ENCODE results near the gene CD40LG.

DNA sequence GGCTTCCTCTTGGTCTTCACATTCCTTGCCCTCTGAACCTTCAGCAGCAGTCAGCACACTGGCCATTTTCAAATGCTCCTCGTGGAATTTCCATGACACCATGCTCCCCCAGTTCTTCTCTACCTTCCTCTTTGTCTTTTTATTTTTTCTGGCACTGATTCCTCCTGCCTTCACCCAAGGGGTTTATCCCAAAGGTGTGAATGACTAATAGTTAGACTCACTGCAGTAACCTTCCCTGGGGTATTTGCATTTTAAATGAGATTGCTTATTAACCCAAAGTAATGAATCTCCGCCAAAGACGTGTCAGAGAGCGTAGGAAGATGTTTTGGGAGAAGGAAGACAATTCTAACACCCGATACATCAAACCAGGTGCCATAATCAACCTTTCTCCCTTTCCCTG lies 36.2 kb downstream of the CD40LG start:
- TF ChIP-seq, protein P1, sequence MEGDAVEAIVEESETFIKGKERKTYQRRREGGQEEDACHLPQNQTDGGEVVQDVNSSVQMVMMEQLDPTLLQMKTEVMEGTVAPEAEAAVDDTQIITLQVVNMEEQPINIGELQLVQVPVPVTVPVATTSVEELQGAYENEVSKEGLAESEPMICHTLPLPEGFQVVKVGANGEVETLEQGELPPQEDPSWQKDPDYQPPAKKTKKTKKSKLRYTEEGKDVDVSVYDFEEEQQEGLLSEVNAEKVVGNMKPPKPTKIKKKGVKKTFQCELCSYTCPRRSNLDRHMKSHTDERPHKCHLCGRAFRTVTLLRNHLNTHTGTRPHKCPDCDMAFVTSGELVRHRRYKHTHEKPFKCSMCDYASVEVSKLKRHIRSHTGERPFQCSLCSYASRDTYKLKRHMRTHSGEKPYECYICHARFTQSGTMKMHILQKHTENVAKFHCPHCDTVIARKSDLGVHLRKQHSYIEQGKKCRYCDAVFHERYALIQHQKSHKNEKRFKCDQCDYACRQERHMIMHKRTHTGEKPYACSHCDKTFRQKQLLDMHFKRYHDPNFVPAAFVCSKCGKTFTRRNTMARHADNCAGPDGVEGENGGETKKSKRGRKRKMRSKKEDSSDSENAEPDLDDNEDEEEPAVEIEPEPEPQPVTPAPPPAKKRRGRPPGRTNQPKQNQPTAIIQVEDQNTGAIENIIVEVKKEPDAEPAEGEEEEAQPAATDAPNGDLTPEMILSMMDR (conservative IDR thresholded peaks at IDR 0.05; ENCODE audit: low read length): no peak
- no peak for TF ChIP-seq EZH2phosphoT487 (IDR thresholded peaks at IDR 0.05; ENCODE audit: borderline replicate concordance, low read depth, low read length)

Measured in OCI-LY7 (cell line).